ENCODE measurements around the gene HYAL1.

Gene HYAL1

GRCh38 chr3:50324351-50325112 is 21.2 kb upstream of the HYAL1 start:
- H2BK5ac ChIP-seq (ENCODE audit: low read depth, low read length, poor library complexity, severe bottlenecking) = no peak overlapping the region
- peaks cover 35% of the 10 kb centered on the region for H3K4me1 ChIP-seq (ENCODE audit: control insufficient read depth, insufficient read depth, low read depth, low read length)
- peak; percentile 80 for DNase-seq
- no peak overlapping the region for H3K14ac ChIP-seq (ENCODE audit: low read length in 2 of 2)
- H2AFZ ChIP-seq (ENCODE audit: low read depth, low read length) = no peak overlapping the region
- H2AK5ac ChIP-seq (ENCODE audit: low read length, severe bottlenecking) = peak overlapping the region; percentile 47
- no peak overlapping the region for H3K18ac ChIP-seq (ENCODE audit: low read depth in 1 of 2, low read length in 2 of 2)
- H3K9ac ChIP-seq (ENCODE audit: low read length) = no peak overlapping the region
- peak overlapping the region; percentile 17 for H2BK15ac ChIP-seq (ENCODE audit: low read depth, poor library complexity, severe bottlenecking)
- H3K27ac ChIP-seq (ENCODE audit: low read length, poor library complexity, severe bottlenecking) = no peak overlapping the region
- H4K8ac ChIP-seq (ENCODE audit: low read length) = no peak overlapping the region
- no peaks in the 10 kb centered on the region for H3K9me3 ChIP-seq (ENCODE audit: control insufficient read depth, low read length)
- H3K4me2 ChIP-seq (ENCODE audit: low read length, poor library complexity, severe bottlenecking) = no peak overlapping the region
- no peaks in the 10 kb centered on the region for H3K27me3 ChIP-seq (ENCODE audit: control insufficient read depth in 1 of 2, insufficient read depth in 1 of 2, low read length in 2 of 2)
- no peak overlapping the region for H2BK120ac ChIP-seq (ENCODE audit: low read depth, low read length)
- H4K91ac ChIP-seq (ENCODE audit: low read length) = peak overlapping the region; percentile 23
- peaks cover 20% of the 10 kb centered on the region for H3K79me1 ChIP-seq (replicated peaks; ENCODE audit: low read length, poor library complexity, severe bottlenecking)
- H3K4me3 ChIP-seq (ENCODE audit: insufficient read depth in 1 of 2, low read depth in 1 of 2, low read length in 2 of 2) = no peak overlapping the region
- H3K4ac ChIP-seq (ENCODE audit: low read depth in 1 of 2, low read length in 2 of 2) = no peak overlapping the region
- H3K36me3 ChIP-seq (ENCODE audit: control insufficient read depth in 1 of 2, insufficient read depth in 2 of 2, low read depth in 1 of 2, low read length in 2 of 2) = peaks cover 27 to 41% of the 10 kb centered on the region in 2 experiments
- no peak overlapping the region for H2BK12ac ChIP-seq (ENCODE audit: low read length in 2 of 2)
- H3K23ac ChIP-seq (ENCODE audit: low read length in 2 of 2) = no peak overlapping the region
- 77% methylated on average over 3 of the region's 4 CpGs for WGBS

DNA sequence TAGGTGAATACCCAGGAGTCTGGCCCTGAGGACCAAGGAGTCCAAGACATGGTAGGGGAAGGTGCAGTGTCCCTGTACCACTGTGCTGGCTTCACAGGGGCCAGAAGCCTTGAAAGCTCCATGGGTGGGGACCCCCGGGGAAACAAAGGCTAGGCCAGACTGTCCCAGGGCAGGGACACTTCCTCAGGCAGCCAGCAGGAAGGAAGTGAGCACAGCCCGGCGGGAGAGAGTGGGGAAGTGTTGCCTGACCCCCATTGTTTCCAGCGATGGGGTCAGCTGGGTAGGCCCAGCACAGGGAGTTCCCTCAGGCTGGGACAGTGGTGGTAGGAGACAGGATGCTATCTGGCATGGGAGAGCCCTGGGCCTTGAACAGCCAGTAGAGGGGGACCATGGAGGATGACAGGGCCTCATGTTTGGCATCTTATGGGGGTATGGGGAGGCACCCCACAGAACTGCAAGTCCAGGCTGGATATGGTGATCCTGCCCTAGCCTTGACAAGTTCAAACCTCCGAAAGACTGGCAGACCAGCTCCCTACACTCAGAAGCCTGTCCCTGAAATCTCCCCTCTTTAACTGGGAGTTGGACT is 20.3 kb upstream of the HYAL1 start:
- peak overlapping the region; percentile 17 for H2BK15ac ChIP-seq (ENCODE audit: low read depth, poor library complexity, severe bottlenecking)
- WGBS = 92% methylated on average over 5 of the region's 5 CpGs
- no peak overlapping the region for H2BK120ac ChIP-seq (ENCODE audit: low read depth, low read length)
- H4K91ac ChIP-seq (ENCODE audit: low read length) = peak overlapping the region; percentile 21
- peak overlapping the region in 1 of 2 experiments; percentile 7 for H2BK12ac ChIP-seq (ENCODE audit: low read length in 2 of 2)
- no peak overlapping the region for H3K14ac ChIP-seq (ENCODE audit: low read length in 2 of 2)
- H2AFZ ChIP-seq (ENCODE audit: low read depth, low read length) = no peak overlapping the region
- H3K36me3 ChIP-seq (ENCODE audit: control insufficient read depth in 1 of 2, insufficient read depth in 2 of 2, low read depth in 1 of 2, low read length in 2 of 2) = peaks cover 31 to 42% of the 10 kb centered on the region in 2 experiments
- H2BK5ac ChIP-seq (ENCODE audit: low read depth, low read length, poor library complexity, severe bottlenecking) = no peak overlapping the region
- H2AK5ac ChIP-seq (ENCODE audit: low read length, severe bottlenecking) = no peak overlapping the region
- H3K27ac ChIP-seq (ENCODE audit: low read length, poor library complexity, severe bottlenecking) = no peak overlapping the region
- no peak overlapping the region for H4K8ac ChIP-seq (ENCODE audit: low read length)
- H3K4me1 ChIP-seq (ENCODE audit: control insufficient read depth, insufficient read depth, low read depth, low read length) = peaks cover 41% of the 10 kb centered on the region
- H3K4me2 ChIP-seq (ENCODE audit: low read length, poor library complexity, severe bottlenecking) = no peak overlapping the region
- H3K79me1 ChIP-seq (replicated peaks; ENCODE audit: low read length, poor library complexity, severe bottlenecking) = peaks cover 27% of the 10 kb centered on the region
- no peak overlapping the region for H3K23ac ChIP-seq (ENCODE audit: low read length in 2 of 2)
- no peaks in the 10 kb centered on the region for H3K9me3 ChIP-seq (ENCODE audit: control insufficient read depth, low read length)
- H3K4me3 ChIP-seq (ENCODE audit: insufficient read depth in 1 of 2, low read depth in 1 of 2, low read length in 2 of 2) = no peak overlapping the region
- no peak overlapping the region for H3K9ac ChIP-seq (ENCODE audit: low read length)
- H3K4ac ChIP-seq (ENCODE audit: low read depth in 1 of 2, low read length in 2 of 2) = no peak overlapping the region
- H3K18ac ChIP-seq (ENCODE audit: low read depth in 1 of 2, low read length in 2 of 2) = no peak overlapping the region
- DNase-seq = no peak
- no peaks in the 10 kb centered on the region for H3K27me3 ChIP-seq (ENCODE audit: control insufficient read depth in 1 of 2, insufficient read depth in 1 of 2, low read length in 2 of 2)

DNA sequence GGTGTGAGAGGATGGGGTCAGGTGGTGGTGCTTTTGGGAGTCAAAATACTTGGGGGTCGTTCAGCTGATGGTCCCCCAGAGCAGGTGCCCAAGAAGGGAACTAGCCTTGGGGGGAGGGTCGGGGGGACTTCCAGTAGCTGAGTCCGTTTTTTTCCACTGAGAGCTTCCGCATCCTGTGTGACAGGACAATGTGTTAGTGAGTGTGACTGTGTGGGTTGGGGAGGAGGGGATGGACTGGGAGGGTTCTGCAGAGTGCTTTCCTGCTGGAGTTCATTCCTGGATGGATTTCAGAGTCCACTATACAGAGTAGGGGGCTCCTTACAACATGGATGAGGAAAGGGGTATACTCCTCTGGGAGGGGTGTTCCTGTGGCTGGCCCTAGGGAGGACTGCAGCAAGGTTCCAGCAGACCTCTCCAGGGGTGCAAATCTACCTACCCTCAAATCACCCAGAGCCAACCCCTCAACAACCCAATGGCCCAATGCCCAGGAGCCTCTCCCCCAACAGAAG is 19.8 kb upstream of the HYAL1 start:
- DNase-seq = no peak
- WGBS = 42% methylated on average over 4 of the region's 4 CpGs
- H2BK5ac ChIP-seq (ENCODE audit: low read depth, low read length, poor library complexity, severe bottlenecking) = no peak overlapping the region

More for the DNA sequence above, 19.8 kb upstream of the HYAL1 start:
- Histone ChIP-seq H3K27me3 (ENCODE audit: control insufficient read depth in 1 of 2, insufficient read depth in 1 of 2, low read length in 2 of 2) (no peaks in the 10 kb centered on the region), H3K27ac (ENCODE audit: low read length, poor library complexity, severe bottlenecking) (no peak overlapping the region), H2AFZ (ENCODE audit: low read depth, low read length) (no peak overlapping the region), H2BK15ac (ENCODE audit: low read depth, poor library complexity, severe bottlenecking) (no peak overlapping the region), H3K9me3 (ENCODE audit: control insufficient read depth, low read length) (no peaks in the 10 kb centered on the region), H2BK12ac (ENCODE audit: low read length in 2 of 2) (peak overlapping the region in 1 of 2 experiments; percentile 7), H3K14ac (ENCODE audit: low read length in 2 of 2) (no peak overlapping the region), H2BK120ac (ENCODE audit: low read depth, low read length) (no peak overlapping the region), H4K8ac (ENCODE audit: low read length) (peak overlapping the region; percentile 77), H3K4me1 (ENCODE audit: control insufficient read depth, insufficient read depth, low read depth, low read length) (peaks cover 44% of the 10 kb centered on the region), H3K4me2 (ENCODE audit: low read length, poor library complexity, severe bottlenecking) (no peak overlapping the region), H3K23ac (ENCODE audit: low read length in 2 of 2) (no peak overlapping the region), H3K18ac (ENCODE audit: low read depth in 1 of 2, low read length in 2 of 2) (no peak overlapping the region), H3K4me3 (ENCODE audit: insufficient read depth in 1 of 2, low read depth in 1 of 2, low read length in 2 of 2) (no peak overlapping the region), H3K79me1 (replicated peaks; ENCODE audit: low read length, poor library complexity, severe bottlenecking) (peaks cover 33% of the 10 kb centered on the region), H4K91ac (ENCODE audit: low read length) (no peak overlapping the region), H2AK5ac (ENCODE audit: low read length, severe bottlenecking) (no peak overlapping the region), H3K36me3 (ENCODE audit: control insufficient read depth in 1 of 2, insufficient read depth in 2 of 2, low read depth in 1 of 2, low read length in 2 of 2) (peaks cover 37 to 45% of the 10 kb centered on the region in 2 experiments), H3K9ac (ENCODE audit: low read length) (peak overlapping the region; percentile 99), H3K4ac (ENCODE audit: low read depth in 1 of 2, low read length in 2 of 2) (peak overlapping the region in 1 of 2 experiments; percentile 69)
